Endometrial microvascular endothelial cells (primary cell): ENCODE data around the gene ERMAP. TPM values are rescaled to one million over a fixed set of nuclear protein-coding genes. Genes with fewer than 3 reads are reported as not detected.
"Not testable (repeated sequence)": the region's sequence is repeated elsewhere in the genome, so short reads cannot be mapped to it uniquely, and the experiment has no call there.

ENCODE experiments used
- in situ Hi-C: cut with HindIII; loops from 2 replicates; pipeline ENCODE4 v1.10.0; 2017; ENCODE audit warnings: low sequenced_read_pairs, low pct_unique_long_range_greater_than_20kb; ENCODE audit errors: inconsistent ontology term
- total RNA-seq: library from RNA; depleted of rRNA; stranded (reverse); fragments of >200 nt; gene quantifications from one replicate; pipeline ENCODE4 v1.2.3, GENCODE V29; 2015; ENCODE audit errors: inconsistent ontology term

ERMAP gene
- total RNA-seq, 1 donor from 2014 or later = 9.7 TPM

DNA sequence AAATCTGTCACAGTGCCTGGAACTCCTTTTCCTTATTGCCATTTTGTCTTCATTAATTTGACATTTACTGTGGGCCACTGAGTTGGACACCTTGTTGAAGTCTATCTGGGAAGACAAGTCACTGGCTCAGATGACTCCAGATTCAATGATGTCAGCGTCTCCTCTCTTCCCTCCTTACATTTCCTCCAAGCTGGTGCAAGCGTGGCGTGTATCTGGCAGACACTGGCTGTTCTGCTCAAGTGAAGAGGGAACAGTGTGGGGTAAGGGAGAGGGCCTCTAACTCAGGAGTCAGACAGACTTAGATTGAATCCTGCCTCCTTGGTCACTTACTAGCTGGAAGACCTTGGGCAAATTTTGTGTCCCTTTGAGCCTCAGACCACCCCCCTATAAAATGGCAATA is 20.8 kb downstream of the ERMAP start:
- in situ Hi-C loops = no loop called here

DNA sequence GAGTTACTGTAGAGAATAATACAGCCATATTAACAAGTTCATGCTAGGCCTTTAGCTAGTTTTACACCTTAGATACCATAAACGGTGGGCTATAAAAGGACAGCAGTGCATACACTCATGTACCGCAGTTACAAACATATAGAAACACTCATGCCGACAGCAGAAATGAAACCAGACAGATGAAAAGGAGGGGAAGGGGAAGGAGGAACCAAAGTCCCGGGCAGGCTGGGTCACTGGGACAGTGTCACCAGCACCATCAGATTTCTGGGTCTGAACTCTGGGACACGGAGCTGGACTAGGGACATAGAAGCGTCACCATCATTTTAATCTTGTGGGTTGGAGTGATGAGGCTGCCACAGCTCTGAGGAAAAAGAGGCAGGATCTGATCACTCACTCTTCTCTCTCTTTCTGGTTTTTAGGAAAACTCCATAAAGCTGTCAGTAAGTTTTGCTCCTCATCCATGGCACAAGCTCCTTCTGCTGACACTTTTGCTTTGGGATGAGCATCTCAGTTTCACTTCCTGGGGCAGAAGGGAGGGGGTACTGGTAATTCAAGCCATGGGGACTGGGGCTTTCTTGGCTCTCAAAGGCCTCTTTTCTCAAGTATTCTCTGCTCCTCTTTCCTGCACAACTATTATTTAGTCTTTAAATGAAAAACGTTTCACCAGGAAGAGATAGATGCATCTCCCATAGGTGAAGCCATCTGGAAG is 21.7 kb downstream of the ERMAP start:
- in situ Hi-C loops = no loop called here

DNA sequence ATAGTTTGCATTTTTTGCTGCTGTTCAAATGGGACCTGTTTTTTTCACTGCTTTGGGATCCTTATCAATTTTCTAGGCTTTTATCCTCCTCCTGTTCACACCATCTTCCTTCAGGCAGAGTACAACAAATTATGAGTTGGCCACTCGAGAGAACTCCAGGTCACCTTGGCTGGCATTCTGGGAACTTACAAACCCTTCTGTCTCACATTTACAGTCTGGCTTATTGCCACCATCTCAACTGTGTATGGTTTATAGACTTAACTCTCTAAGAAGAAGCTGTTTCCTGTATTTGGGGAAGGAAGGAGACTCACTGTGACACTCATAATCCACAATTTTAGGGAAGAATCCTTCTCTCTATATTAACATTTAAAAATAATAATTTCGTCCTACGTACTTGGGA is 24.1 kb downstream of the ERMAP start:
- in situ Hi-C loops = no loop called here

DNA sequence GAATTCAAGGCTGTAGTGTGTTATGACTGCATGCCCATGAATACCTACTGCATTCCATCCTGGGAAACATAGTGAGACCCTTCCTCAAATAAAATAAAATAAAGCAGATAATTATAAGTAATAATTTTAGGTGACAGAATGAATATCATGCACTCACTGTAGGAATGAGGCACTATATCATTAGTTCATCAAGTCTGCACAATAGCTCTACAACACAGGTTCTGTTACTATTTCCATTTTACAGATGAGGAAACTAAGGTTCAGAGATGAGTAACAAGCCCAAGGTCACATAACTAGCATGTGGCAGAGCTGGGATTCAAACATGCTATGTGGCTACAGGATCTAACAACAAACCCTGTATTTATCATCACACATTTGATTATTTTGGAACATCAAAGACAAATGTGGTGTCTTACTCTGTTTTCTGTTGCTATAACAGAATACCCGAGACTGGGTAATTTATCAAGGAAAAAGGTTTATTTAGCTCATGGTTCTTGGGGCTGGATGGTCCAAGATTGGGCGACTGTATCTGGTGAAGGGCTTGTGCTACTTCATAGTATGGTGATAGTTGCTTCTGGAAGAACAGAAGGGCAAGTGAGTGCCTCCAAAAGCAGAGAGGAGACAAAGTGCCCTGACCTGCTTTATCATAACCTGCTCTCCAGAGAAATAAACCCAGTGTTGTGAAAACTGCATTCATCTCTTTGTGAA is 24.7 kb downstream of the ERMAP start:
- in situ Hi-C loops = no loop called here

DNA sequence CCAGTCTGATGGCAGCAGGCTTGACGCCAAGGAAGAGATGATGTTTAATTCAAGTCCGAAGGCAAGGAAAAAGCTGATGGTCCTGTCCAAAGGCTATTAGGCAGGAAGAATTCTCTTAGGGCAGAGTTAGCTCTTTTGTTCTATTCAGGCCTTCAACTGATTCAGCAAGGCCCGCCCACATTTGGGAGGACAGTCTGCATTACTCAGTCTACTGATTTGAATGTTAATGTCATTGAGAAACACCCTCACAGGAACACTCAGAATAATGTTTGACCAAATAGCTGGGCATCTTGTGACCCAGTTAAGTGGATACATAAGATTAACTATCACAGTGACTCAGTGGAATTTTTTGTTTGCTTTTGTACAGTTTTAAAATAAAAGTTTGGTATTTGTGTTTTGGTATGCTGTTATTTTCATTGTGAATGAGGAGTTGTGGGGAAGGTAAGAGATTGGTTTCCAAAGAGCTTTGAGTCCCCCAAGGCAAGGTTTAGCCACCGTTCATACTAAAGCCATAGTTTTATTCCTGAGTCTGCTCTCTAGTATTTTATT is 27.7 kb downstream of the ERMAP start:
- in situ Hi-C loops = no loop called here

DNA sequence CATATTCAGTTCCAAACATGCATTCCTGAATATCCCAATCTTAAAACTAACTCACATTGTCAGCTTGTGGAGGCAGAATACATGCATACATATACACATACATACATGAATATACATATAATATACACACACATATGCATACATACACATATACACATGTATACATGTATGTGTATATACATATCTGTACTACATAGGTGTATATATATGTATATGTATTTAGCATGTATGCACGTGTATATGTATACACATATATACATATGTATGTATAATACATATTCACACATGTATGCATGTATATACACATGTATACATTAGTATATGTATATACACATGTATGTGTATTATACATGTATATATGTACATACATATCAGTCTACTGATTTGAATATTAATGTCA is 28.3 kb downstream of the ERMAP start:
- in situ Hi-C loops = no loop called here

DNA sequence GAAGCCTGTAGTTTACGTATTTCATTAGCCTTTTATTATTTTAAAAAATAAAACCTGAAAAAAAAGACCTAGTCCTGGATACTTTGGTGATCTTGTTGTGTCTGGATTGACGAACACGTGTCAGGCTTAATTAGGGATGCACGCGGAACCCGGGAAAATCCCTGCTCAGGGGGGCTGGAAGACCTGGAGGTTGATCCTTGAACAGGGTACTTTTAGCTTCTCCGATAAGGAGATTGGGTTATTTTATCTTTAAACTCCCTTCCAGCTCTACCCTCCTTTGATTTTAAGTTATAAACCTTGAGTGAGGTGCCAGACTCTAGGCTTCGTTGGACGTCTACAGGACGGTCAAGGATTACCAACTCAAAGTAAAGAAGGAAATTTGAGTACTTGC is 28.9 kb downstream of the ERMAP start:
- in situ Hi-C loops = no loop called here

DNA sequence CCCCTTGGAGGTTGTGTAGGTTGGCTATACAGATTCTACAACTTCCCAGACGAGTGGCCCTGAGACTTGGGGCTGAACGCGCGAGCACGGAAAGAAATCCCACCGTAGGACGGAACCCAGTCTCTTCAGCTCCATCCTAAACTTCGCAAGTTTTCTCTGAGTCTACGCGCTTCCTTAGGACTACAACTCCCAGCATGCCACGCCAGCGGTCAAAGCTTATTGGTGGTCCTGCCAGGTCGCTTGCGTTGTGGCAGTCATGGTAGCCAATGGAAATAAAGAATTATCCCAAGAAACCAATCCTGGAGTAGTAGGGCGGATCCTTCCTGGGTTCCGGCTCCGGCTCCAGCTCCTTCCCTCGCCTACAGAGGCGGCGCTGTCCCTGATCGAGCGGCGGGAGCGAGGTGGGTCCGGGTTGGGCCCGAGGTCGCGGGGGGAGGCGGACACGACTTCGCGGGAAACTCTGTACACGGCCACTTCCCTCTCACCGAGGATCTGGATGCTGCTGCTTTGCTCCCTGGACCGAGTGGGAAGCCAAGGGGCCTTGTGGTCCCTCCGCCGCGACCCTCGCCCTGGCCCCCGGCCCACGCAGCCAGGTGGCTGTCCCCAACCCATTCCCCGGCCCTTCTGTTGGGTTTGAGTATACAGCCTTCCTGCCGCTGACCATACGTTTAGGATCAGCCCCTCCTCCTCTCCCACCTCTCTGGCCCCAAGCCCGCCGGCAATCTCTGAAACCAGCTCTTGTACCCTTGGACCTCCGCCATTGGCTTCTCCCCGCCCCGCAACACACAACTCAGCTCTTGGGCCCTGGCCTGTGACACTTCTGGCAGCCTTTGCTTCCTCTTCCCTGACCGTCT is 29.6 kb downstream of the ERMAP start, which contains the start of gene ZNF691:
ZNF691 (plus strand) TSS at position 357 of the 854 bp plus-strand sequence. CDS start 3,046 bp downstream, outside the sequence.
- in situ Hi-C loops = no loop called here

DNA sequence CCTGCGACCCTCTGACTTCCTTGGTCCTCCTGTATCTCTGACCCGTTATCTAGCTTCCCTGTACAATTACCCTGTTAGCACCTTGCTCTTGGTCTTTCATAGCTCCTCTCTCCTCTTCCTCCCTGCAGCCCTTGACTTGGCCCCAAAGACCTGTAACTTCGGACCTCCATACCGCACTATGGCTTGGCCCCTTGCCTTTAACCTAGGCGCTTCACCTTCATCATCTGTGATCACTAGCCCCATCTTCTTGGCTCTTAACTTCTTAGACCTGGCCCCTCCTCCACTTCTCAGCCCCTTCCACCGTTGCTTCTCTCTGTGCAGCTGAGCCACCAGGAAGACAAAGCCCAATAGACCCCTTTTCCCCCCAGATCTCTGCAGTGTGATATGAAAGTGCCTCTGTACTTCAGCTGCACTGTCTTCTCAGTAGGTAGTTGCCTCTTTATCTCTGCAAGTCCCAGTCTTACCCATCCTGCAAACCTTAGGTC is 30.2 kb downstream of the ERMAP start:
- in situ Hi-C loops = no loop called here

DNA sequence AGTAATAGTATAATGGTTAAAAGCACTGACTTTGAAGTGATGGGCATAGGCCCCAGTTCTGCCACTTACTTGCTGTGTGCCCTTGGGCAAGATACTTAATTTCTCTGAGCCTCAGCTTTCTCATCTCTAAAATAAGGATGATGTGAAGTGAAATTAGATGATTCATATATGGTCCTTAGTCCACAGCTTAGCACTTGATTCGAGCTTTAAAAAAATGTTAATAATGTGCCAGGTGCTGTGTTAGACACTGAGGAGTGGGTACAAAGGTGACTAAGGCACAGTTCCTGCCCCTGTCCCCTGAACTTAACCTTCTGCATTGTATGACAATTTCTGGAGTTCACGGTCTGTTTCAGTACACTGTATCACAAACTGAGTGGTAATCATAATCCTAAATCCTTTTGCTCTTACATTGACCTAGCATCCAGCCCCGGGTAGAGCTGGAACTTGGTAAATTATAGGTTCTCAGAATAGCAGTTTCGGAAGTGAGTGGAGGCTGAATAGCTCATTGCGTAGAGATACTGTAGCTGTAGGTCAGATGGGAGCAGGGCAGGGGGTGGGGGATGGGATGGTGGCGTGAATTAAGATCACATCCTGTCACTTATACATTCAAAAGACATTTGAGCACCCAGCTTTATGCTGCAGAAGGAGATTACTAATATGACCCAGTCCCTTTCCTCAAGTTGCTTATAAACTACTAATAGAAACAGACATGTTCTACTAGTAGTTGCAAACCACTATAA is 31.0 kb downstream of the ERMAP start:
- in situ Hi-C loops = no loop called here

DNA sequence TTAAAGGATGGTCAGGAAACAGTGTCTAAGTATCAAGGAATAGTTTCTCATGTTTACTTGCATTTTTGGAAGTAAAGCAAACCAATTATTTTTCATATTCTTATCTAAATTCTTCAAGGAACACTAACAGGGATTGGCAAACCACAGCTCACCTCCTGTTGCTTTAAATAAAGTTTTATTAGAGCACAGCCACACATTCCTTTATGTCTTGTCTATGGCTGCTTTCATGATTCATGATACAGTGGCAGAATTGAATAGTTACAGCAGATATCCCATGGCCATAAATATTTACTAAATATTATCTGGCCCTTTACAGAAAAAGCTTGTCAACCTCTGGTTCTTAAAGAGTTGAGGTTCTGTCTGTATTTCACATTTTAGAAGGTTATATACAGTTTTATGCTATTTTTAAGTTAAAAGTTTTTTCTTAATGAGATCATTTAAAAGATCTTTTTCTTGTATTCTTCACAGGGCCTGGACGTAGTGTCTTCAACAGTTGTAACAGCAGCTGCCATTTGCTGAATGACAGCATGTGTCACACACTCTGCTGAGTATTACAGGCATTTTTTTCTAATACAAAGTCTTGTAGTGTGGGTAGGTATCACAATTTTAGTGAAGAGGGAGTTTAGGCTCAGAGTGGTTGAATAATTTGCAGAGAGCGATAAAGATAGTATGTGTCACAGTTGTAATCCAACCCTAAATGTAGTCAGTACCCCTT is 32.1 kb downstream of the ERMAP start:
- in situ Hi-C loops = no loop called here

DNA sequence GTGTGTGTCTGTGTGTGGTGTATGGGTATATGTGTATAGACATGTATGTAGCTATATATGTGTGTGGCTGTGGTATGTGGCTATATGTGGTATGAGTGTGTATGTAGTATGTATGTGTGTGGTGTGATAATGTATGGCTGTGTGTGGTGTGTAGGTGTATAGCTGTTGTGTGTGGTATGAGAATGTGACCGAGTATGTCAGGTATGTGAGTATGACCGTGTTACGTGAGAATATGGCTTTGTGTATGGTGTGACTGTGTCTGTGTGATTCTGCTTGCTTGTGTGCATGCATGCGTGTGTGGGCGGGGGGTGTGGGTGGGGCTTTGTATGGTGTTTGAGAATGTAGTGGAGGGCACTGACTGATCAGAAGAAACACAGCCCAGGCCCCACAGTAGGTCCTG is 33.0 kb downstream of the ERMAP start:
- in situ Hi-C loops = no loop called here

DNA sequence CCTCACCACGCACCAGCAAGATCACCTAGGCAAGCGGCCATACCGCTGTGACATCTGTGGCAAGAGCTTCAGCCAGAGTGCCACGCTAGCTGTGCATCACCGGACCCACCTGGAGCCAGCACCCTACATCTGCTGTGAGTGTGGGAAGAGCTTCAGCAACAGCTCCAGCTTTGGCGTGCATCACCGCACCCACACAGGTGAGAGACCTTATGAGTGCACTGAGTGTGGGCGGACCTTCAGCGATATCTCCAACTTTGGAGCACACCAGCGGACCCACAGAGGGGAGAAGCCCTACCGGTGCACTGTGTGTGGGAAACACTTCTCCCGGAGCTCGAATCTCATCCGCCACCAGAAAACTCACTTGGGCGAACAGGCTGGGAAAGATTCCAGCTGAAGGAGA is 34.5 kb downstream of the ERMAP start:
- in situ Hi-C loops = no loop called here

DNA sequence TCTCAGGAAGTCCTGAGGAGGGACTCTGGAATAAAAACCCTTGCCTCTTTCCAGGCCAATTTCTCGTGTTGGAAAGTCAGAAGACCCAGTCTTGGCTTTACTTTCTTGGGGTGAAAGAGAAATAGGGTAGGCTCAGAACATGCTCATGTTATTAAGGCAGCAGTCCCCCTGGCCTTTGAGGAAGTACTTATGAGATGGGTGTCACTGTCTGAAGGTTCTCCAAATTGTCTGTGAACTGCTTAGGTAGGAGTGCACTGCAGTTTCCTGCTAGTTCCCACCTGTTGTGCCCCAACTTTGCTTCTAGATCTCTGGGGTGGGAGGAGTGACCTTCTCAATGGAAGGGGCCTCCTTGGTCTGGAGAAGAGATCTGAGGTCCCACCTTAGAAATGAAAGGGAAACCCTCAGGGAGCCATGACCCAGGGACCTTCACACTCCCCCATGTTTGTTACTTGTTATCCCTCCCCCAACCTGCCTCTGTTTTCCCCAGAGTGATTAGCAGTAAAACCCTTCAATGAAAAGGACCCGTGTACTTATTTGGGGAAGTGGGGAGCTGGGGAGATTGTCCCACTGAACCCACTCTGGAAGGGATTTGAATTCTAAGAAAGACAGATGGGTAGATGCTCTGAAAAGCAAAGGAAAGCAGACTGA is 35.2 kb downstream of the ERMAP start:
- in situ Hi-C loops = no loop called here

DNA sequence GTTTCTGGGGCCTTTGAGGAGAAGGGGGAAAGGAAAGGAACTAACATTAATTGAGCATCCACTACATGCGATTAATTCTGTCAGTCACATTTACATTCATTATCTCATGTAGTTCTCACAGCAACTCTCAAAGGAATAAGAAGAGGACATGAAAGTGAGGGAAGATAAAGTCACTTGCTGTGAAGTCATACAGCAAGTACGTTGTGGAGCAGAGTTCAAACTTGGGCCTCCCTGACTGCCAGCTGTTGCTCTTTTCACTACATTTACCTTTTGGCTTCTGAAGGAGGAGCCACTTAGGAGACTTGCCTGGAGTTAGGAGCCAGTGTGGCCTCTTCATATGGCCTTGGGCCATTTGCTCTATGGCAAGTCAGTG is 35.7 kb downstream of the ERMAP start:
- in situ Hi-C loops = no loop called here

DNA sequence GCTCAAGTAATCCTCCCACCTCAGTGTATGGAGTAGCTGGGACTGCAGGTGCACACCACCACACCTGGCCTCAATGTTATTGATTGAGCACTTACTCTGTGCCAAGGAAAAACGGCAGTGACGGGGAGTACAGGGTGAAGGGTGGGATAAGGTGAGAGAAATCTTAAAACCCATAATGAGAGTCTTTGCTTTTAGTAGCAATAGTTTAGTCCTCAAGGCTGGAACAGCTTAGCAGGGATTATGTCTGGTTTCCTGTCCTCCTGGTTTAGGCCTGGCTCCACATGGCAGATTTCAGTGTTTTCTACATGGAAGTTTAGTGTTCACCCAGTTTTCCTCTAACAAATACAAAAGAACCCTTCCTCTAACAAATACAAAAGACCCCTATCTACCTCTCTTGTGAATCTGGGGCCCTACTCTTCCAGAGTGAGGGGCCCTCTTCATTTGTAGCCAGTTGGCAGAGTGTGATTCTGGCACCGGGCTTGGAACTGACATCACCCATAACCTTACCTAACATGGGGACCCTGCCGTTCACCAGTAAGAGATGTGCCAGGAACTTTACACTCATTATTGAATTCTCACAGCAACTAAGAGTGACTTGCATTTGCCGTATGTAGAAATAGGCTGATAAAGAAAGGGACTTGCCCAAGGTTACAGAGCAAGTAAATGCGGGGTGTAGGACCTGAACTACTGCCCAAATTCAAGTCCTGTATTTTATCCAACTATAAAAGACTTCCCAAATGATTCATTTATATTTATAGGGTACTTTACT is 36.4 kb downstream of the ERMAP start:
- in situ Hi-C loops = no loop called here

DNA sequence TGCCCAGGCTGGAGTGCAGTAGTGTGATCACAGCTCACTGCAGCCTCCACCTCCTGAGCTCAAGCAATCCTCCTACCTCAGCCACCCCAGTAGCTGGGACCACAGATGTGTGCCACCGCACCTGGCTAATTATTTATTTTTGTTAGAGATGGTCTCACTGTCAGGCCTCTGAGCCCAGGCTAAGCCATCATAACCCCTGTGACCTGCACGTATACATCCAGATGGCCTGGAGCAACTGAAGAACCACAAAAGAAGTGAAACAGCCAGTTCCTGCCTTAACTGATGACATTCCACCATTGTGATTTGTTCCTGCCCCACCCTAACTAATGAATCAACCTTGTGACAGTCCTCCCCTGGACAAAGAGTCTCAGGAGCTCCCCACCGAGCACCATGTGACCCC is 39.6 kb downstream of the ERMAP start:
- in situ Hi-C loops = not testable (repeated sequence)
